Measurements from ENCODE around the gene ENO3.
A peak's percentile ranks its signal among the peaks of the same experiment; 100 is the strongest.

GRCh38 chr17:4956493-4957061 lies 5.7 kb downstream of the ENO3 start:
- TF ChIP-seq CTCF (conservative IDR thresholded peaks at IDR 0.05; ENCODE audit: low read length): peak; percentile 79
- TF ChIP-seq EZH2phosphoT487 (IDR thresholded peaks at IDR 0.05; ENCODE audit: borderline replicate concordance, low read depth, low read length): no peak

Measured in OCI-LY7 (cell line).